Measurements from ENCODE around the gene DSCAML1. TPM values are rescaled to one million over a fixed set of nuclear protein-coding genes. Genes with fewer than 3 reads are reported as not detected.

The DSCAML1 gene
- total RNA-seq, 2 experiments from 2014 or later: 0.29 to 0.67 TPM

- intact Hi-C loops (cut with micrococcal nuclease): no loop called here
- POLR2A ChIA-PET: interaction anchor here (1.0 kb wide), 1 partner anchor 16 kb away, joined by 3 read pairs; no protein-coding TSS in a partner anchor
- H3K4me3 Mint-ChIP-seq: no peak overlapping the region
- DNase-seq: no peak
- H3K36me3 Mint-ChIP-seq: no peaks in the 10 kb centered on the region
- no peaks in the 10 kb centered on the region for H3K9me3 Mint-ChIP-seq
- H3K4me1 Mint-ChIP-seq (ENCODE audit: low read depth): no peaks in the 10 kb centered on the region
- no peak overlapping the region for H3K27ac Mint-ChIP-seq
- H3K27me3 Mint-ChIP-seq: peaks cover 10% of the 10 kb centered on the region
- CTCF ChIA-PET: no interaction called here
These were observed 255.8 kb downstream of the DSCAML1 start for GRCh38 chr11:117541211-117541610.

- H3K27ac Mint-ChIP-seq: no peak overlapping the region
- no peaks in the 10 kb centered on the region for H3K4me1 Mint-ChIP-seq (ENCODE audit: low read depth)
- CTCF ChIA-PET: interaction anchor here (0.5 to 1.5 kb wide), 4 partner anchors 58 to 1003 kb away, joined by 3 read pairs; no protein-coding TSS in a partner anchor
- H3K27me3 Mint-ChIP-seq: peaks cover 19% of the 10 kb centered on the region
- no peak for DNase-seq
- intact Hi-C loops (cut with micrococcal nuclease): no loop called here
- H3K36me3 Mint-ChIP-seq: no peaks in the 10 kb centered on the region
- H3K4me3 Mint-ChIP-seq: no peak overlapping the region
- H3K9me3 Mint-ChIP-seq: no peaks in the 10 kb centered on the region
- POLR2A ChIA-PET: no interaction called here
These were observed 258.5 kb downstream of the DSCAML1 start for GRCh38 chr11:117538263-117539135.

GRCh38 chr11:117535850-117536411 lies 261.1 kb downstream of the DSCAML1 start:
- H3K4me1 Mint-ChIP-seq (ENCODE audit: low read depth): no peaks in the 10 kb centered on the region
- CTCF ChIA-PET: no interaction called here
- no peaks in the 10 kb centered on the region for H3K36me3 Mint-ChIP-seq
- H3K27ac Mint-ChIP-seq: no peak overlapping the region
- H3K27me3 Mint-ChIP-seq: peaks cover 25% of the 10 kb centered on the region
- intact Hi-C loops (cut with micrococcal nuclease): no loop called here
- POLR2A ChIA-PET: no interaction called here
- no peak overlapping the region for H3K4me3 Mint-ChIP-seq
- DNase-seq: no peak
- no peaks in the 10 kb centered on the region for H3K9me3 Mint-ChIP-seq

GRCh38 chr11:117535201-117535849 lies 261.7 kb downstream of the DSCAML1 start:
- ChIA-PET POLR2A (no interaction called here), CTCF (interaction anchor here (1.3 kb wide), 1 partner anchor 109 kb away, joined by 5 read pairs; no protein-coding TSS in a partner anchor)
- Mint-ChIP-seq H3K4me3 (no peak overlapping the region), H3K36me3 (no peaks in the 10 kb centered on the region), H3K9me3 (no peaks in the 10 kb centered on the region), H3K4me1 (ENCODE audit: low read depth) (no peaks in the 10 kb centered on the region), H3K27ac (no peak overlapping the region), H3K27me3 (peaks cover 26% of the 10 kb centered on the region)
- intact Hi-C loops (cut with micrococcal nuclease): no loop called here
- DNase-seq: no peak

GRCh38 chr11:117532568-117532967 lies 264.4 kb downstream of the DSCAML1 start:
- no peak overlapping the region for H3K4me3 Mint-ChIP-seq
- intact Hi-C loops (cut with micrococcal nuclease): no loop called here
- no peaks in the 10 kb centered on the region for H3K4me1 Mint-ChIP-seq (ENCODE audit: low read depth)
- ChIA-PET POLR2A (no interaction called here), CTCF (interaction anchor here (1.3 kb wide), 1 partner anchor 107 kb away, joined by 3 read pairs; no protein-coding TSS in a partner anchor)
- no peak overlapping the region for H3K27ac Mint-ChIP-seq
- DNase-seq: no peak
- no peaks in the 10 kb centered on the region for H3K9me3 Mint-ChIP-seq
- no peaks in the 10 kb centered on the region for H3K36me3 Mint-ChIP-seq
- peaks cover 22% of the 10 kb centered on the region for H3K27me3 Mint-ChIP-seq

GRCh38 chr11:117529816-117530215 lies 267.2 kb downstream of the DSCAML1 start:
- Mint-ChIP-seq H3K4me1 (ENCODE audit: low read depth) (no peaks in the 10 kb centered on the region), H3K4me3 (no peak overlapping the region), H3K36me3 (no peaks in the 10 kb centered on the region), H3K9me3 (no peaks in the 10 kb centered on the region), H3K27ac (no peak overlapping the region), H3K27me3 (peaks cover 10% of the 10 kb centered on the region)
- ChIA-PET CTCF (interaction anchor here (0.8 kb wide), 1 partner anchor 30 kb away, joined by 3 read pairs; no protein-coding TSS in a partner anchor), POLR2A (no interaction called here)
- intact Hi-C loops (cut with micrococcal nuclease): no loop called here
- no peak for DNase-seq

- POLR2A ChIA-PET: no interaction called here
- no peak overlapping the region for H3K27ac Mint-ChIP-seq
- intact Hi-C loops (cut with micrococcal nuclease): no loop called here
- CTCF ChIA-PET: interaction anchor here (2.2 kb wide), 1 partner anchor 102 kb away, joined by 7 read pairs; no protein-coding TSS in a partner anchor
- H3K9me3 Mint-ChIP-seq: no peaks in the 10 kb centered on the region
- H3K36me3 Mint-ChIP-seq: no peaks in the 10 kb centered on the region
- H3K27me3 Mint-ChIP-seq: peaks cover 10% of the 10 kb centered on the region
- no peak for DNase-seq
- H3K4me3 Mint-ChIP-seq: no peak overlapping the region
- H3K4me1 Mint-ChIP-seq (ENCODE audit: low read depth): no peaks in the 10 kb centered on the region
These were observed 268.8 kb downstream of the DSCAML1 start for GRCh38 chr11:117528097-117528721.

GRCh38 chr11:117527271-117527670 lies 269.7 kb downstream of the DSCAML1 start:
- Mint-ChIP-seq H3K36me3 (no peaks in the 10 kb centered on the region), H3K4me1 (ENCODE audit: low read depth) (no peaks in the 10 kb centered on the region), H3K27ac (no peak overlapping the region), H3K9me3 (no peaks in the 10 kb centered on the region), H3K4me3 (no peak overlapping the region), H3K27me3 (peaks cover 7% of the 10 kb centered on the region)
- POLR2A ChIA-PET: no interaction called here
- no peak for DNase-seq
- intact Hi-C loops (cut with micrococcal nuclease): no loop called here
- CTCF ChIA-PET: interaction anchor here (2.2 kb wide), 1 partner anchor 101 kb away, joined by 7 read pairs; no protein-coding TSS in a partner anchor

- no peaks in the 10 kb centered on the region for H3K36me3 Mint-ChIP-seq
- peaks cover 5% of the 10 kb centered on the region for H3K27me3 Mint-ChIP-seq
- DNase-seq: no peak
- no peak overlapping the region for H3K4me3 Mint-ChIP-seq
- H3K4me1 Mint-ChIP-seq (ENCODE audit: low read depth): no peaks in the 10 kb centered on the region
- CTCF ChIA-PET: no interaction called here
- no peaks in the 10 kb centered on the region for H3K9me3 Mint-ChIP-seq
- POLR2A ChIA-PET: no interaction called here
- H3K27ac Mint-ChIP-seq: no peak overlapping the region
- intact Hi-C loops (cut with micrococcal nuclease): no loop called here
These were observed 271.0 kb downstream of the DSCAML1 start for GRCh38 chr11:117525866-117526542.

- Mint-ChIP-seq H3K27me3 (peaks cover 3% of the 10 kb centered on the region), H3K36me3 (no peaks in the 10 kb centered on the region), H3K9me3 (no peaks in the 10 kb centered on the region), H3K27ac (no peak overlapping the region), H3K4me1 (ENCODE audit: low read depth) (no peaks in the 10 kb centered on the region), H3K4me3 (no peak overlapping the region)
- CTCF ChIA-PET: no interaction called here
- POLR2A ChIA-PET: no interaction called here
- no peak for DNase-seq
- intact Hi-C loops (cut with micrococcal nuclease): no loop called here
These were observed 272.4 kb downstream of the DSCAML1 start for GRCh38 chr11:117524468-117525183.

GRCh38 chr11:117523680-117524079 lies 273.3 kb downstream of the DSCAML1 start:
- intact Hi-C loops (cut with micrococcal nuclease): no loop called here
- H3K27me3 Mint-ChIP-seq: peaks cover 3% of the 10 kb centered on the region
- ChIA-PET POLR2A (no interaction called here), CTCF (no interaction called here)
- H3K36me3 Mint-ChIP-seq: no peaks in the 10 kb centered on the region
- H3K4me3 Mint-ChIP-seq: no peak overlapping the region
- DNase-seq: no peak
- no peaks in the 10 kb centered on the region for H3K4me1 Mint-ChIP-seq (ENCODE audit: low read depth)
- H3K27ac Mint-ChIP-seq: no peak overlapping the region
- H3K9me3 Mint-ChIP-seq: no peaks in the 10 kb centered on the region
